Measurements from ENCODE around the gene KRT5.

DNA sequence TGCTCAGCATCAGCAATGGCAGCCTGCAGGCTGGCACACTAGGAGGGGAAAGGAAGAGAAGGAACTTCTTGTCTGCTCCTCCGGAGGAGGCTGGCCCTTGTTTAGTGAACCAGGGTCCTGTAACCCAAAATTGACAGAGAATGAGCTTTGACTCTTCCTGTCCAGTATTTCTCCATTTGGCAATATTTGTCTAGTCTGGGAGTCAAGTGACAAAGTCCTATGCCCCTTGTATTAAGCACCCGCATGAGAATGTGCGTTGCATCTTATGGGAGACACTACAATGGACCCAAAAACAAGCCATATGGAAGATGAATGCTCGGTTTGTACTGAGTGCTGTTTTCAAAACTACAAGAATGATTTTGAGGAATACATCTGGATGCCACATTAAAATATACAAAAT is 50.3 kb downstream of the KRT5 start:
- TF ChIP-seq, protein P1, sequence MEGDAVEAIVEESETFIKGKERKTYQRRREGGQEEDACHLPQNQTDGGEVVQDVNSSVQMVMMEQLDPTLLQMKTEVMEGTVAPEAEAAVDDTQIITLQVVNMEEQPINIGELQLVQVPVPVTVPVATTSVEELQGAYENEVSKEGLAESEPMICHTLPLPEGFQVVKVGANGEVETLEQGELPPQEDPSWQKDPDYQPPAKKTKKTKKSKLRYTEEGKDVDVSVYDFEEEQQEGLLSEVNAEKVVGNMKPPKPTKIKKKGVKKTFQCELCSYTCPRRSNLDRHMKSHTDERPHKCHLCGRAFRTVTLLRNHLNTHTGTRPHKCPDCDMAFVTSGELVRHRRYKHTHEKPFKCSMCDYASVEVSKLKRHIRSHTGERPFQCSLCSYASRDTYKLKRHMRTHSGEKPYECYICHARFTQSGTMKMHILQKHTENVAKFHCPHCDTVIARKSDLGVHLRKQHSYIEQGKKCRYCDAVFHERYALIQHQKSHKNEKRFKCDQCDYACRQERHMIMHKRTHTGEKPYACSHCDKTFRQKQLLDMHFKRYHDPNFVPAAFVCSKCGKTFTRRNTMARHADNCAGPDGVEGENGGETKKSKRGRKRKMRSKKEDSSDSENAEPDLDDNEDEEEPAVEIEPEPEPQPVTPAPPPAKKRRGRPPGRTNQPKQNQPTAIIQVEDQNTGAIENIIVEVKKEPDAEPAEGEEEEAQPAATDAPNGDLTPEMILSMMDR (IDR thresholded peaks at IDR 0.05), result no peak
- no peak for TF ChIP-seq POLR2A (IDR thresholded peaks at IDR 0.05)

Measured in ovary (tissue), 3 donors.